ENCODE data around the gene FAM216A. TPM values are rescaled to one million over a fixed set of nuclear protein-coding genes. Genes with fewer than 3 reads are reported as not detected.

FAM216A gene
- total and polyA plus RNA-seq, 9 of the 15 experiments (the other 6 are each of a cell fraction or from before 2014, with no cell fraction given): 17.2 to 96.9 (median 48.5) TPM

DNA sequence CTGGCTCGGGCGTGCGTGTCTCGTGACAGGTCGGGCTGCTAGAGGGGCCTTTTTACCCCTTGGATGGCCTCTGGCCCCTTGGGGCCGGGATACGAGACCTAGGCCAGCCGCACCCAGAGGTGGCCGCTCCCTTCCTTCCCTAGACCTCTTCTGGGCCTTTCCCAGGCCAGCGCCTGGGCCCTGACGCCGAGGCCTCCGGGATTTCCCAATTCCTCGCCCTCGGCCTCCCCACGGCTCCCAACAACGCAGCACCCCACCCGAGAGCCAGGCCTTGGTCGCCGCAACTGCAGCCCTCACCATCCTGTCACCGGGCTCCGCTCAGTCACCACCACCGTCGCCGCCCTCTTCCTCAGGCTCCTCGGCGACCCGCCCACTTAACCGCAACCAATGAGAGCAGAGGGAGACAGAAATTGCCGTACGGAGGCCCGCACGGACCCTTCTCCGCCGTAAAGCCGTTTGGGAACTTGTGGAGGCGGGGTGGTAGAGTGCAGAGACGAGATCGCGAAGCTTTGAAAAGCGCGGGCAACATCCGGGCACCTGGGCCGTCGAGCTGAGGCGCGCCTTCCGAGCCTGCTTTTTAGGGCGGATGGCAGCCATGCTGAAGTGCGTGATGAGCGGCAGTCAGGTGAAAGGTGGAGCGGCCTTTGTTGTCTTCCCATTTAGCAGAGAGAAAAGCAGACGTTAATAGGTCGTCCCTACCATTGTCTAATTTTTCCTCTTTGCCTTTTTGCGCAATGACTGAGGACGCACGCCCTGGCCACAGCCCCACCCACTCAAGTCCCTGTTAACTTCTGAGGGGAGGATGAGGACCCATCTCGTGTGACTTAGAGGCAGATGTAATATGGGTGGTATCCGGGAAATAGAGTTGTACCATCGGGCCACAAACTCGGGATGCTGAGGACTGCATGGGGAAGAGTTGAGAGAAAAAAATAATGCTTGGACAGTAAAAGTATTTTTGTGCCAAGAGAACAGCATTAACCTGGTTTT lies 33.4 kb downstream of the FAM216A start, which contains the start of the genes RAD9B and VPS29 (continued):
- TF ChIP-seq, protein P1, sequence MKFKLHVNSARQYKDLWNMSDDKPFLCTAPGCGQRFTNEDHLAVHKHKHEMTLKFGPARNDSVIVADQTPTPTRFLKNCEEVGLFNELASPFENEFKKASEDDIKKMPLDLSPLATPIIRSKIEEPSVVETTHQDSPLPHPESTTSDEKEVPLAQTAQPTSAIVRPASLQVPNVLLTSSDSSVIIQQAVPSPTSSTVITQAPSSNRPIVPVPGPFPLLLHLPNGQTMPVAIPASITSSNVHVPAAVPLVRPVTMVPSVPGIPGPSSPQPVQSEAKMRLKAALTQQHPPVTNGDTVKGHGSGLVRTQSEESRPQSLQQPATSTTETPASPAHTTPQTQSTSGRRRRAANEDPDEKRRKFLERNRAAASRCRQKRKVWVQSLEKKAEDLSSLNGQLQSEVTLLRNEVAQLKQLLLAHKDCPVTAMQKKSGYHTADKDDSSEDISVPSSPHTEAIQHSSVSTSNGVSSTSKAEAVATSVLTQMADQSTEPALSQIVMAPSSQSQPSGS (CRISPR knock-in tag; IDR thresholded peaks at IDR 0.05): no peak
- no peak; the same call in 1 of the 2 replicates for TF ChIP-seq ZNF384 (IDR thresholded peaks at IDR 0.05; ENCODE audit: low read depth, low read length)
- TF ChIP-seq KDM5B (IDR thresholded peaks at IDR 0.05; ENCODE audit: insufficient replicate concordance, low read depth, low read length): peak; percentile 95
- TF ChIP-seq EP300 (IDR thresholded peaks at IDR 0.05; ENCODE audit: low read length): peak; percentile 67
- TF ChIP-seq HNRNPL (IDR thresholded peaks at IDR 0.05; ENCODE audit: low read depth, low read length): no peak
- peak; percentile 57 for TF ChIP-seq FIP1L1 (IDR thresholded peaks at IDR 0.05; ENCODE audit: low read depth, low read length, poor library complexity, severe bottlenecking)
- no peak for TF ChIP-seq MCM5 (IDR thresholded peaks at IDR 0.05; ENCODE audit: low read depth)
- peak; percentile 95 for TF ChIP-seq ZNF583 (CRISPR knock-in tag; IDR thresholded peaks at IDR 0.05)
- TF ChIP-seq ZNF780A (CRISPR knock-in tag; IDR thresholded peaks at IDR 0.05): no peak
- peak; percentile 69 for TF ChIP-seq MTA1 (IDR thresholded peaks at IDR 0.05; ENCODE audit: borderline replicate concordance)
- no peak for TF ChIP-seq ZC3H11A (IDR thresholded peaks at IDR 0.05; ENCODE audit: low read depth, low read length)
- TF ChIP-seq NFYB (IDR thresholded peaks at IDR 0.05; ENCODE audit: extremely low read depth, insufficient read length): peak; percentile 83
- no peak for TF ChIP-seq IRF2 (CRISPR knock-in tag; IDR thresholded peaks at IDR 0.05)
- peak; percentile 98 for TF ChIP-seq ZNF175 (CRISPR knock-in tag; IDR thresholded peaks at IDR 0.05; ENCODE audit: low read depth)
- TF ChIP-seq THRAP3 (IDR thresholded peaks at IDR 0.05; ENCODE audit: borderline replicate concordance): no peak
- TF ChIP-seq TCFL5 (CRISPR knock-in tag; conservative IDR thresholded peaks at IDR 0.05): peak; percentile 55; the same call in 1 of the 2 replicates
- TF ChIP-seq ZNF644 (tag; IDR thresholded peaks at IDR 0.05; ENCODE audit: low read depth): peak; percentile 75; the same call in 1 of the 2 replicates
- no peak for TF ChIP-seq NR2C1 (IDR thresholded peaks at IDR 0.05)
- peak; percentile 89 for TF ChIP-seq NR2C1 (tag; IDR thresholded peaks at IDR 0.05)
- TF ChIP-seq NFRKB (IDR thresholded peaks at IDR 0.05; ENCODE audit: low read depth): peak; percentile 94
- TF ChIP-seq, protein P2, sequence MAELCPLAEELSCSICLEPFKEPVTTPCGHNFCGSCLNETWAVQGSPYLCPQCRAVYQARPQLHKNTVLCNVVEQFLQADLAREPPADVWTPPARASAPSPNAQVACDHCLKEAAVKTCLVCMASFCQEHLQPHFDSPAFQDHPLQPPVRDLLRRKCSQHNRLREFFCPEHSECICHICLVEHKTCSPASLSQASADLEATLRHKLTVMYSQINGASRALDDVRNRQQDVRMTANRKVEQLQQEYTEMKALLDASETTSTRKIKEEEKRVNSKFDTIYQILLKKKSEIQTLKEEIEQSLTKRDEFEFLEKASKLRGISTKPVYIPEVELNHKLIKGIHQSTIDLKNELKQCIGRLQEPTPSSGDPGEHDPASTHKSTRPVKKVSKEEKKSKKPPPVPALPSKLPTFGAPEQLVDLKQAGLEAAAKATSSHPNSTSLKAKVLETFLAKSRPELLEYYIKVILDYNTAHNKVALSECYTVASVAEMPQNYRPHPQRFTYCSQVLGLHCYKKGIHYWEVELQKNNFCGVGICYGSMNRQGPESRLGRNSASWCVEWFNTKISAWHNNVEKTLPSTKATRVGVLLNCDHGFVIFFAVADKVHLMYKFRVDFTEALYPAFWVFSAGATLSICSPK (IDR thresholded peaks at IDR 0.05; ENCODE audit: borderline replicate concordance): no peak
- no peak for TF ChIP-seq POLR3G (IDR thresholded peaks at IDR 0.05; ENCODE audit: extremely low read depth, insufficient read length, insufficient replicate concordance)
- TF ChIP-seq, protein P3, sequence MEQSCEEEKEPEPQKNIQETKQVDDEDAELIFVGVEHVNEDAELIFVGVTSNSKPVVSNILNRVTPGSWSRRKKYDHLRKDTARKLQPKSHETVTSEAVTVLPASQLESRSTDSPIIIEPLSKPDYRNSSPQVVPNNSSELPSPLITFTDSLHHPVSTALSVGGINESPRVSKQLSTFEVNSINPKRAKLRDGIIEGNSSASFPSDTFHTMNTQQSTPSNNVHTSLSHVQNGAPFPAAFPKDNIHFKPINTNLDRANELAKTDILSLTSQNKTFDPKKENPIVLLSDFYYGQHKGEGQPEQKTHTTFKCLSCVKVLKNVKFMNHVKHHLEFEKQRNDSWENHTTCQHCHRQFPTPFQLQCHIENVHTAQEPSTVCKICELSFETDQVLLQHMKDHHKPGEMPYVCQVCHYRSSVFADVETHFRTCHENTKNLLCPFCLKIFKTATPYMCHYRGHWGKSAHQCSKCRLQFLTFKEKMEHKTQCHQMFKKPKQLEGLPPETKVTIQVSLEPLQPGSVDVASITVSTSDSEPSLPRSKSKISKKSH (CRISPR knock-in tag; IDR thresholded peaks at IDR 0.05): no peak
- no peak for TF ChIP-seq MTA2 (IDR thresholded peaks at IDR 0.05; ENCODE audit: low read depth)
- TF ChIP-seq TFAM (CRISPR knock-in tag; conservative IDR thresholded peaks at IDR 0.05): no peak
- TF ChIP-seq PHTF2 (CRISPR knock-in tag; IDR thresholded peaks at IDR 0.05): no peak

Data from K562 (cell line).